IMR-90 (cell line): ENCODE data around the gene DAND5. TPM values are rescaled to one million over a fixed set of nuclear protein-coding genes. Genes with fewer than 3 reads are reported as not detected.

Experiments
- ATAC-seq: fragments of 200-7000 bp; cut with Tn5 transposase; 2 replicates; pipeline ENCODE4 v1.9.1; 2020; ENCODE audit warnings: low read depth, mild to moderate bottlenecking, moderate library complexity
- BruUV-seq: library from RNA; stranded (reverse); fragments of 400-500 nt; replicated peaks from 2 replicates; lab custom pipeline; 2021; lab: Mats Ljungman, UMichigan
- CTCF ChIA-PET: fragments of 300-600 bp; formaldehyde crosslinking; extraction: SDS; loops from one replicate; lab custom pipeline; 2021; ENCODE audit warnings: antibody characterized with exemption; lab: Yijun Ruan, JAX
- POLR2A ChIA-PET: fragments of 300-600 bp; sonication (Branson Sonifier 250); formaldehyde crosslinking; loops from one replicate; lab custom pipeline; 2022; ENCODE audit warnings: antibody characterized with exemption; ENCODE audit not compliant: unreplicated experiment; lab: Charles Lee
- DNase-seq: peaks from one replicate; pipeline ENCODE4 v3.0.0; 2013
- H2AFZ ChIP-seq: replicated peaks from 2 replicates; pipeline ENCODE3; 2013; ENCODE audit warnings: low read length, mild to moderate bottlenecking; ENCODE audit not compliant: poor library complexity
- H2AK5ac ChIP-seq: 2 replicates; pipeline ENCODE4 v1.6.1; 2013; ENCODE audit warnings: low read depth, low read length, inconsistent platforms
- H2AK9ac ChIP-seq: replicated peaks from 2 replicates; pipeline ENCODE3; 2013; ENCODE audit warnings: mild to moderate bottlenecking, low read depth, low read length, moderate library complexity; ENCODE audit not compliant: poor library complexity
- H2BK120ac ChIP-seq: 2 replicates; pipeline ENCODE4 v1.6.1; 2013; ENCODE audit warnings: low read depth, low read length, inconsistent platforms
- H2BK15ac ChIP-seq: 3 replicates; pipeline ENCODE4 v1.6.1; 2013; ENCODE audit warnings: low read depth, low read length, inconsistent platforms
- H2BK20ac ChIP-seq: 2 replicates; pipeline ENCODE4 v1.6.1; 2013; ENCODE audit warnings: low read depth, mild to moderate bottlenecking, inconsistent platforms, low read length, moderate library complexity
- H2BK5ac ChIP-seq: 2 replicates; pipeline ENCODE4 v1.6.1; 2013; ENCODE audit warnings: mild to moderate bottlenecking, low read depth, low read length, inconsistent platforms; ENCODE audit not compliant: poor library complexity, severe bottlenecking
- H3K14ac ChIP-seq: replicated peaks from 2 replicates; pipeline ENCODE4 v1.6.1; 2013; ENCODE audit warnings: low read depth, low read length, inconsistent platforms
- H3K18ac ChIP-seq: 2 replicates; pipeline ENCODE4 v1.6.1; 2013; ENCODE audit warnings: low read depth, low read length, control low read depth
- H3K23ac ChIP-seq: 2 replicates; pipeline ENCODE4 v1.6.1; 2013; ENCODE audit warnings: low read depth, low read length, inconsistent platforms
- H3K27ac ChIP-seq: 2 replicates; pipeline ENCODE4 v1.5.1; 2013; ENCODE audit warnings: mild to moderate bottlenecking, control low read depth, low read length; ENCODE audit not compliant: insufficient read depth
- H3K27me3 ChIP-seq: 2 replicates; pipeline ENCODE4 v1.6.1; 2013; ENCODE audit warnings: low read length; ENCODE audit not compliant: control insufficient read depth, insufficient read depth
- H3K36me3 ChIP-seq: 2 replicates; pipeline ENCODE4 v1.6.1; 2013; ENCODE audit warnings: low read length, mixed read lengths; ENCODE audit not compliant: control insufficient read depth, insufficient read depth
- H3K4ac ChIP-seq: 2 replicates; pipeline ENCODE4 v1.6.1; 2013; ENCODE audit warnings: low read depth, low read length, inconsistent platforms
- H3K4me1 ChIP-seq: 2 replicates; pipeline ENCODE4 v1.6.1; 2013; ENCODE audit warnings: low read length, mixed read lengths; ENCODE audit not compliant: control insufficient read depth, insufficient read depth
- H3K4me2 ChIP-seq: 2 replicates; pipeline ENCODE4 v1.6.1; 2013; ENCODE audit warnings: low read depth, mild to moderate bottlenecking, control low read depth, low read length, moderate library complexity
- H3K4me3 ChIP-seq: 2 replicates; pipeline ENCODE4 v1.5.1; 2013; ENCODE audit warnings: low read depth, mild to moderate bottlenecking, control low read depth, low read length, moderate library complexity; ENCODE audit not compliant: insufficient read depth
- H3K56ac ChIP-seq: 2 replicates; pipeline ENCODE4 v1.6.1; 2013; ENCODE audit warnings: low read length, inconsistent platforms; ENCODE audit not compliant: insufficient read depth; ENCODE audit errors: extremely low read depth
- H3K79me1 ChIP-seq, 2 experiments: 2 replicates each; pipeline ENCODE4 v1.6.1; 2013; ENCODE audit warnings: low read length in 2 of 2, inconsistent platforms in 1 of 2, low read depth in 1 of 2
- H3K9ac ChIP-seq: 2 replicates; pipeline ENCODE4 v1.6.1; 2013; ENCODE audit warnings: low read depth, low read length, control low read depth
- H3K9me1 ChIP-seq: 2 replicates; pipeline ENCODE4 v1.6.1; 2013; ENCODE audit warnings: low read length, inconsistent platforms; ENCODE audit not compliant: insufficient read depth
- H3K9me3 ChIP-seq: 2 replicates; pipeline ENCODE4 v1.6.1; 2013; ENCODE audit warnings: low read length; ENCODE audit not compliant: control insufficient read depth, insufficient read depth
- H4K20me1 ChIP-seq: 2 replicates; pipeline ENCODE4 v1.6.1; 2013; ENCODE audit warnings: low read length, inconsistent platforms; ENCODE audit not compliant: insufficient read depth
- H4K5ac ChIP-seq: 2 replicates; pipeline ENCODE4 v1.6.1; 2013; ENCODE audit warnings: mild to moderate bottlenecking, low read depth, low read length, control low read depth
- H4K8ac ChIP-seq, 2 experiments: 2 replicates each; pipeline ENCODE4 v1.6.1; 2013; ENCODE audit warnings: low read depth in 2 of 2, low read length in 2 of 2, control low read depth in 1 of 2, inconsistent platforms in 1 of 2
- H4K91ac ChIP-seq: 2 replicates; pipeline ENCODE4 v1.6.1; 2013; ENCODE audit warnings: low read depth, low read length, inconsistent platforms; ENCODE audit not compliant: insufficient read depth
- BHLHE40 ChIP-seq: fragments of 150-350 bp; IDR thresholded peaks from 2 replicates; pipeline ENCODE4 v1.6.1; 2016; ENCODE audit warnings: mild to moderate bottlenecking, low read depth, low read length
- CEBPB ChIP-seq: IDR thresholded peaks from 2 replicates; pipeline ENCODE4 v1.6.1; 2012; ENCODE audit warnings: low read depth, low read length, improper control_type of control experiment
- CHD1 ChIP-seq: IDR thresholded peaks from 2 replicates; pipeline ENCODE4 v1.6.1; 2012; ENCODE audit warnings: low read depth, low read length, improper control_type of control experiment
- CTCF ChIP-seq: conservative IDR thresholded peaks from 2 replicates; pipeline ENCODE4 v1.5.1; 2012; ENCODE audit warnings: mild to moderate bottlenecking, low read depth, low read length, improper control_type of control experiment
- ELK1 ChIP-seq: fragments of 150-350 bp; IDR thresholded peaks from 2 replicates; pipeline ENCODE4 v1.6.1; 2016; ENCODE audit warnings: low read depth, mild to moderate bottlenecking, low read length, moderate library complexity, borderline replicate concordance
- FOS ChIP-seq: fragments of 150-350 bp; IDR thresholded peaks from 2 replicates; pipeline ENCODE4 v1.6.1; 2016; ENCODE audit warnings: low read depth, low read length
- MAFK ChIP-seq: IDR thresholded peaks from 2 replicates; pipeline ENCODE4 v1.6.1; 2012; ENCODE audit warnings: low read depth, low read length, improper control_type of control experiment
- MAZ ChIP-seq: IDR thresholded peaks from 2 replicates; pipeline ENCODE4 v1.6.1; 2012; ENCODE audit warnings: low read depth, mild to moderate bottlenecking, low read length, improper control_type of control experiment, moderate library complexity, borderline replicate concordance
- MXI1 ChIP-seq: IDR thresholded peaks from 2 replicates; pipeline ENCODE4 v1.6.1; 2012; ENCODE audit warnings: low read depth, mild to moderate bottlenecking, low read length, moderate library complexity, borderline replicate concordance
- NFE2L2 ChIP-seq: fragments of 150-350 bp; IDR thresholded peaks from 2 replicates; pipeline ENCODE4 v1.6.1; 2016; ENCODE audit warnings: low read depth, mild to moderate bottlenecking, low read length
- POLR2A ChIP-seq: IDR thresholded peaks from 2 replicates; pipeline ENCODE4 v1.6.1; 2012; ENCODE audit warnings: mild to moderate bottlenecking, low read depth, low read length
- RAD21 ChIP-seq: IDR thresholded peaks from 2 replicates; pipeline ENCODE4 v1.6.1; 2012; ENCODE audit warnings: low read length, improper control_type of control experiment
- RCOR1 ChIP-seq: IDR thresholded peaks from 2 replicates; pipeline ENCODE4 v1.6.1; 2012; ENCODE audit warnings: mild to moderate bottlenecking, low read length, improper control_type of control experiment; ENCODE audit not compliant: insufficient replicate concordance
- RFX5 ChIP-seq: IDR thresholded peaks from 2 replicates; pipeline ENCODE4 v1.8.0; 2012; ENCODE audit warnings: low read depth, mild to moderate bottlenecking, low read length, moderate library complexity
- SMC3 ChIP-seq: fragments of 150-350 bp; IDR thresholded peaks from 2 replicates; pipeline ENCODE4 v1.6.1; 2016; ENCODE audit warnings: low read depth, mild to moderate bottlenecking, antibody characterized with exemption, low read length, moderate library complexity
- USF2 ChIP-seq: fragments of 150-350 bp; IDR thresholded peaks from 2 replicates; pipeline ENCODE4 v1.6.1; 2017; ENCODE audit warnings: mild to moderate bottlenecking, antibody characterized with exemption, low read length, low read depth
- WGBS, 2 experiments: methylation state at CpG; one replicate each; pipeline versions ENCODE4 v1.1.5 to v1.1.7; 2013; ENCODE audit warnings: missing lambda C conversion rate in 2 of 2; ENCODE audit not compliant: insufficient read length in 1 of 2; ENCODE audit errors: extremely low coverage in 2 of 2; 5-methylcytosine and 5-hydroxymethylcytosine counted together
- dilution Hi-C: fragments of 300-500 bp; cut with HindIII; formaldehyde crosslinking; loops from one replicate; pipeline ENCODE4 v1.14.3; 2018; ENCODE audit warnings: low sequenced_read_pairs; ENCODE audit not compliant: unreplicated experiment
- in situ Hi-C: fragments of 300-500 bp; cut with MboI; formaldehyde crosslinking; loops from 3 replicates; pipeline ENCODE4 v1.14.3; 2019; ENCODE audit warnings: low sequenced_read_pairs, inconsistent platforms, mixed read lengths
- intact Hi-C: fragments of 100-400 bp; cut with micrococcal nuclease; formaldehyde crosslinking; loops from 2 replicates; pipeline ENCODE4 v1.10.0; 2022
- polyA plus RNA-seq, 3 experiments: library from polyadenylated mRNA; depleted of rRNA; stranded (reverse); fragments of >200 nt; gene quantifications; 2 replicates each; pipeline ENCODE4 v1.2.3, GENCODE V29; 2012; ENCODE audit warnings: low replicate concordance in 1 of 3
- total RNA-seq: library from RNA; depleted of rRNA; stranded (reverse); fragments of >200 nt; gene quantifications from 2 replicates; pipeline ENCODE4 v1.2.3, GENCODE V29; 2012

Gene DAND5
- total and polyA plus RNA-seq, 2 of the 4 experiments (the other 2 are of a cell fraction): 0.03 TPM; not detected in 1

GRCh38 chr19:12986726-12987125, 17.4 kb downstream of the DAND5 start:
- Histone ChIP-seq H2AK9ac (peak overlapping the region; percentile 65), H3K14ac (no peak overlapping the region), H3K27me3 (no peaks in the 10 kb centered on the region), H4K91ac (no peak overlapping the region), H3K4me2 (no peak overlapping the region), H3K23ac (no peak overlapping the region), H3K4me3 (no peak overlapping the region), H2AK5ac (peak overlapping the region; percentile 16; the same call in 1 of the 2 replicates), H3K56ac (no peak overlapping the region), H3K9me3 (no peaks in the 10 kb centered on the region), H3K4me1 (peaks cover 3% of the 10 kb centered on the region; the same call in 1 of the 2 replicates), H3K36me3 (no peaks in the 10 kb centered on the region), H2BK20ac (no peak overlapping the region), H3K18ac (no peak overlapping the region), H4K8ac (no peak overlapping the region), H3K27ac (no peak overlapping the region), H4K20me1 (no peaks in the 10 kb centered on the region), H2BK15ac (no peak overlapping the region), H4K5ac (no peak overlapping the region), H3K4ac (no peak overlapping the region), H3K9me1 (0 out of 2 replicates have a peak, but pooled peaks cover 4% of the 10 kb centered on the region), H2BK120ac (no peak overlapping the region), H2BK5ac (no peak overlapping the region), H2AFZ (no peak overlapping the region), H3K9ac (no peak overlapping the region), H3K79me1 (no peaks in the 10 kb centered on the region; a peak in 1 of 4 replicates)
- POLR2A ChIA-PET: no interaction called here
- BruUV-seq: no TSS peak
- in situ Hi-C loops (loop anchor here (25.0 kb wide), 1 partner anchor 751 kb away; a partner anchor contains a TSS), intact Hi-C loops (loop anchor here (5.0 kb wide), 1 partner anchor 46 kb away; no protein-coding TSS in a partner anchor), dilution Hi-C loops (no loop called here)
- WGBS, 2 experiments: 98% methylated on average over 8 of the region's 12 CpGs; no CpG with 5 or more reads in 1 of the 2 experiments
- DNase-seq (no peak), ATAC-seq (no peak)
- TF ChIP-seq FOS (no peak), CTCF (no peak), MAFK (no peak), RFX5 (no peak), USF2 (no peak), CEBPB (no peak), MAZ (no peak), POLR2A (no peak), CHD1 (no peak), BHLHE40 (no peak), RAD21 (no peak), NFE2L2 (no peak), SMC3 (no peak), RCOR1 (no peak), MXI1 (no peak), ELK1 (no peak)
- CTCF ChIA-PET: no interaction called here
